ENCODE data around the gene SPEN.
"Not testable (repeated sequence)": the region's sequence is repeated elsewhere in the genome, so short reads cannot be mapped to it uniquely, and the experiment has no call there.

Gene SPEN

GRCh38 chr1:15895233-15895632, 47.7 kb downstream of the SPEN start:
- H3K27ac Mint-ChIP-seq = no peak overlapping the region

GRCh38 chr1:15896841-15897610, 49.5 kb downstream of the SPEN start:
- Mint-ChIP-seq H3K4me1 (peaks cover 52% of the 10 kb centered on the region), H3K27ac (peak overlapping the region in 1 of 2 donors; percentile 60)
- not testable (repeated sequence) for H3K27me3 Mint-ChIP-seq, ATAC-seq, DNase-seq, H3K9me3 Mint-ChIP-seq, H3K4me3 Mint-ChIP-seq

More at GRCh38 chr1:15895233-15895632, 47.7 kb downstream of the SPEN start:
- Mint-ChIP-seq H3K27me3 (no peaks in the 10 kb centered on the region), H3K9me3 (no peaks in the 10 kb centered on the region), H3K4me3 (no peak overlapping the region), H3K4me1 (peaks cover 47% of the 10 kb centered on the region)
- ATAC-seq = no peak
- DNase-seq = no peak

GRCh38 chr1:15899266-15899665, 51.8 kb downstream of the SPEN start:
- Mint-ChIP-seq H3K27ac (peak overlapping the region in 1 of 2 donors; percentile 14), H3K4me1 (peaks cover 49% of the 10 kb centered on the region), H3K9me3 (no peaks in the 10 kb centered on the region), H3K27me3 (no peaks in the 10 kb centered on the region), H3K4me3 (no peak overlapping the region)
- ATAC-seq = no peak
- no peak for DNase-seq

GRCh38 chr1:15900662-15901279, 53.3 kb downstream of the SPEN start:
- Mint-ChIP-seq H3K27me3 (no peaks in the 10 kb centered on the region), H3K4me1 (peaks cover 49% of the 10 kb centered on the region), H3K27ac (peak overlapping the region in 1 of 2 donors; percentile 27), H3K4me3 (no peak overlapping the region), H3K9me3 (no peaks in the 10 kb centered on the region)
- ATAC-seq (no peak), DNase-seq (no peak)

- peaks cover 33% of the 10 kb centered on the region for H3K4me1 Mint-ChIP-seq
- DNase-seq (no peak), ATAC-seq (no peak)
- no peaks in the 10 kb centered on the region for H3K9me3 Mint-ChIP-seq
- H3K27ac Mint-ChIP-seq = no peak overlapping the region
- no peak overlapping the region for H3K4me3 Mint-ChIP-seq
- H3K27me3 Mint-ChIP-seq = no peaks in the 10 kb centered on the region
Observed at GRCh38 chr1:15902882-15903281, 55.4 kb downstream of the SPEN start.

DNA sequence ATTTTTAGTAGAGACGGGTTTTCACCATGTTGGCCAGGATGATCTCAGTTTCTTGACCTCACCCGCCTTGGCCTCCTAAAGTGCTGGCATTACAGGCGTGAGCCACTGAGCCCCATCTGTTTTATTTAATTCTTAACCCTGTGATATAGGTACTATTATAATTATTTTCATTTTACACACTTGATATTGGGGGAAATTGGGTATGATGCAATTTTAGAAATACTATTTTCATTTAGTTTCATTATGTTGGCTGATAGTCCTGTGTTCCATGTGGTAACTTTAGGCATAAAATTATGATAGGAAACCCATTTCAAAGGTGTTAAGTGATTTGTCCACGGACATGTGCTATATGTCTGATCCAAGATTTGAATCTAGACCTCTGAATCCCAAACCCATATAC, 61.1 kb downstream of the SPEN start:
- Mint-ChIP-seq H3K4me3 (no peak overlapping the region), H3K27ac (peak overlapping the region in 1 of 2 donors; percentile 89)

DNA sequence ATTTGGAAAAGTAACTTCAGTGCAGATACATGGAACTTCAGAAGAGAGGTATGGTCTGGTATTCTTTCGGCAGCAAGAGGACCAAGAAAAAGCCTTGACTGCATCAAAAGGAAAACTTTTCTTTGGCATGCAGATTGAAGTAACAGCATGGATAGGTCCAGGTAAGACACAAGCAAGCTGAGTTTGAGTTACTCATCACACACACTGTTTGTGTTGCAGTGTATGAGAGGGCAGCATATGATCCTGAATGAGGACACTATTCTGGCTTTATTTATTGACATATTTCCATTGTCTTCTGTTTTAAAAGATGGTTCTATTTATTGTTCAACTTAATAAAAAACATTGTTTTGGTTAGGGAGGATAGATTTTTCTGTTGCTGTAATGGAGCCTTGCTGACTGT, 63.6 kb downstream of the SPEN start:
- no peak overlapping the region for H3K4me3 Mint-ChIP-seq
- H3K4me1 Mint-ChIP-seq = peaks cover 19% of the 10 kb centered on the region
- ATAC-seq = no peak
- no peaks in the 10 kb centered on the region for H3K27me3 Mint-ChIP-seq
- H3K27ac Mint-ChIP-seq = no peak overlapping the region
- H3K9me3 Mint-ChIP-seq = no peaks in the 10 kb centered on the region
- DNase-seq = no peak

More for the DNA sequence above, 61.1 kb downstream of the SPEN start:
- H3K4me1 Mint-ChIP-seq = peaks cover 2% of the 10 kb centered on the region
- ATAC-seq (no peak), DNase-seq (no peak)
- H3K9me3 Mint-ChIP-seq = no peaks in the 10 kb centered on the region
- H3K27me3 Mint-ChIP-seq = no peaks in the 10 kb centered on the region

GRCh38 chr1:15911927-15912326, 64.4 kb downstream of the SPEN start:
- Mint-ChIP-seq H3K9me3 (no peaks in the 10 kb centered on the region), H3K4me3 (no peak overlapping the region), H3K27ac (no peak overlapping the region), H3K27me3 (no peaks in the 10 kb centered on the region), H3K4me1 (peaks cover 26% of the 10 kb centered on the region)
- DNase-seq = no peak
- ATAC-seq = no peak

DNA sequence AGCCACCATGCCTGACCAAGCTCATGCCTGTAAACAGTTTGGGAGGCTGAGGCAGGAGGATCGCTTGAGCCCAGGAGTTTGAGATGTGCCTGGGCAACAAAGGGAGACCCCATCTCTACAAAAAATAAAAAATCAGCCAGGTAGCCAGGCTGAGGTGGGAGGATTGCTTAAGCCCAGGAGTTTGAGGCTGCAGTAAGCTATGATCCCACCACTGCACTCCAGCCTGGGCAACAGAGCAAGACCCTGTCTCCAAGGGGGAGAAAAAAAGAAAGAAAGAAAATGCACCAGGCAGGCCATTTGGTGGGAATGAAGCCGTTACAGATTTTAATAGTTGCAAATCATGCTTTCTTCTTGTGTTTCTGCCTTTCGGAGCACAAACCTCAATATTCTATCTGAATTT, 66.1 kb downstream of the SPEN start:
- not testable (repeated sequence) for H3K9me3 Mint-ChIP-seq, H3K4me3 Mint-ChIP-seq, ATAC-seq, H3K27ac Mint-ChIP-seq, H3K27me3 Mint-ChIP-seq, DNase-seq
- peaks cover 42% of the 10 kb centered on the region for H3K4me1 Mint-ChIP-seq

DNA sequence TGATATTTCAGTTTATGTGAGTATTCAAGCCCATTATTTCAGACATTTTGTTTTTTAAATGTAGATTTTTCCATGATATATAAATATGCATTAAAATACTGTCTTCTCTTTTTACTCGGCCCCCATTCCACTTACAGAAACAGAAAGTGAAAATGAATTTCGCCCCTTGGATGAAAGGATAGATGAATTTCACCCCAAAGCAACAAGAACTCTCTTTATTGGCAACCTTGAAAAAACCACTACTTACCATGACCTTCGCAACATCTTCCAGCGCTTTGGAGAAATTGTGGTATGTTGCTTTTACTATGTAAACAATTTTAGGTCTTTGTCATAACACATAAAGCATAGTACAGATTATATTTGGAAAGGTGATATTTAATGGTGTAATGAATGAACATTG, 68.5 kb downstream of the SPEN start:
- Mint-ChIP-seq H3K27ac (peak overlapping the region in 1 of 2 donors; percentile 93), H3K4me1 (peaks cover 60% of the 10 kb centered on the region), H3K9me3 (no peaks in the 10 kb centered on the region), H3K27me3 (no peaks in the 10 kb centered on the region), H3K4me3 (peak overlapping the region; percentile 55 to 76)
- DNase-seq = no peak
- ATAC-seq = no peak

GRCh38 chr1:15916417-15916816, 68.9 kb downstream of the SPEN start:
- Mint-ChIP-seq H3K27me3 (no peaks in the 10 kb centered on the region), H3K27ac (no peak overlapping the region), H3K9me3 (no peaks in the 10 kb centered on the region), H3K4me1 (peaks cover 64% of the 10 kb centered on the region), H3K4me3 (peak overlapping the region; percentile 55 to 76)
- ATAC-seq = no peak
- DNase-seq = no peak

GRCh38 chr1:15916916-15917315, 69.4 kb downstream of the SPEN start:
- Mint-ChIP-seq H3K4me3 (peak overlapping the region in 1 of 2 donors; percentile 39), H3K27ac (no peak overlapping the region), H3K4me1 (peaks cover 67% of the 10 kb centered on the region), H3K27me3 (no peaks in the 10 kb centered on the region), H3K9me3 (no peaks in the 10 kb centered on the region)
- DNase-seq (no peak), ATAC-seq (no peak)

DNA sequence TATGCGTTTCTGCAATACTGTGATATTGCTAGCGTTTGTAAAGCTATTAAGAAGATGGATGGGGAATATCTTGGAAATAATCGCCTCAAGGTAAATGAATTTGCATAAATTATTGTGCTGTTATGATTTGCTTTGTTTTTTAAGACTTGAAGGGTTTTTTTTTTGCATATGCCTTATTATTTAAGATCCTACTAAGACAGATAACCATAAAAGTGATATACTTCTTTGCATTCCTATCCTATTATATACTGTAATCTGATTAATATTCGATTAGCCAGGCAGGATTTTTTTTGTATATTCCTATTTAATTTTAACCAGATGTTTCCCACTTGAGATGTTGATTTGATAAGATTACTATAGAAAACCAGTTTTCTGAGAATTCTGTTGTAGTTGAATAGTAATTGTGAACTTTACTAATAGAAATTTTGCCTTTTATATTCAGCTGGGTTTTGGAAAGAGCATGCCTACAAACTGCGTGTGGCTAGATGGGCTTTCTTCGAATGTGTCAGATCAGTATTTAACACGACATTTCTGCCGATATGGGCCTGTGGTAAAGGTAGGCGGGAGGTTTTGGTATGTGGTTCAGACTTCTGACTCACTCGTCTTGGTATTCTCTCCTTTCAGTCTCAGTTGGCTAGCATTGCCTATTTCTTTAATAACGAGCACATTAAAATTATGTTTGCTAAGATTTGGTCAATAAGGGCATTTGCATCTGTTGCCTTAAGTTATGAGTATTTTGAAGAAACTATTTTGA, 71.6 kb downstream of the SPEN start:
- ATAC-seq (peak; percentile 100), DNase-seq (peak; percentile 72 to 83)
- H3K4me1 Mint-ChIP-seq = peaks cover 67% of the 10 kb centered on the region
- no peaks in the 10 kb centered on the region for H3K27me3 Mint-ChIP-seq
- peak overlapping the region; percentile 48 to 55 for H3K4me3 Mint-ChIP-seq
- H3K9me3 Mint-ChIP-seq = no peaks in the 10 kb centered on the region
- H3K27ac Mint-ChIP-seq = peak overlapping the region; percentile 7 to 34

DNA sequence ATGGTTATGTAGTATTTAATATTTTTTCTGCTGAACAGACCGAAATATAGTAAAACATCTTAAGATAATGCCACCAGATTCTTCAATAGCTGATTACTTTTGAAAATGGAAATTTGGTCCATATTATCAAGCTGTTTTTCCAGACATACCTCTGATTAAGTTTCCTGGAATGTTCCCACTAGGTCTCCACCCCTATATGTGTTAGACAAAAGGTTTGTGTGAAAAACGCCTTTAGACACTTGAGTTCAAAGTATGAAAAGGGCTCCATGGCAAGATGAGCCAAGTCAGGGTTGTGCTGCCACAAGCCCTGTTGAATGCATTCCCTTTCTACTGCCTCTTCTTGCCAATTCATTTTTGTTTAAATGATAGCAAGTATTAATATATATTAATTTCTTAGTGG, 75.7 kb downstream of the SPEN start:
- Mint-ChIP-seq H3K4me1 (peaks cover 34% of the 10 kb centered on the region), H3K9me3 (no peaks in the 10 kb centered on the region), H3K27ac (no peak overlapping the region), H3K4me3 (no peak overlapping the region), H3K27me3 (no peaks in the 10 kb centered on the region)
- DNase-seq (no peak), ATAC-seq (no peak)

DNA sequence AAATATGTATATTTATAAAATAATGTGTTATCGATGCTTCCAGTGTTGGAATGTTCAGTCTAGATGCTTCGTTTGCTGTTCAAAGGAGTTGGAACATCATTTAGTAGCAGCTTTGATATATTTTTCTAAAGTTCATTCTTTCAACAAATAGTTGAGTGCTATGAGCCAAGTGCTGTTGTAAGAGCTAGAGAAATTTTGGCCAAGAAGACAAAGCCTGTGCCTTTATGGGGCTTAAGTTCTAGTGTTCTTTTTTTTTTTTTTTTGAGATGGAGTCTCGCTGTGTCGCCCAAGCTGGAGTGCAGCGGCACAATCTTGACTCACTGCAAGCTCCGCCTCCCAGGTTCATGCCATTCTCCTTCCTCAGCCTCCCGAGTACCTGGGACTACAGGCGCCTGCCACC, 78.9 kb downstream of the SPEN start:
- DNase-seq, ATAC-seq, H3K9me3 Mint-ChIP-seq, H3K27me3 Mint-ChIP-seq, H3K4me3 Mint-ChIP-seq: not testable (repeated sequence)
- Mint-ChIP-seq H3K4me1 (peaks cover 14% of the 10 kb centered on the region), H3K27ac (peak overlapping the region in 1 of 2 donors; percentile 82)

Measured in stimulated activated naive CD8-positive, alpha-beta T cell treated with anti-CD3 and anti-CD28 coated beads, Interleukin-15, amount 100 ng/mL, for 72 hours (primary cell).